ENCODE results near the gene ANKRD33B. TPM values are rescaled to one million over a fixed set of nuclear protein-coding genes. Genes with fewer than 3 reads are reported as not detected.

The ANKRD33B gene
- total and polyA plus RNA-seq, 2 of the 8 experiments (the other 6 are each of a cell fraction or from before 2014, with no cell fraction given): 6.9 to 20.6 TPM

DNA sequence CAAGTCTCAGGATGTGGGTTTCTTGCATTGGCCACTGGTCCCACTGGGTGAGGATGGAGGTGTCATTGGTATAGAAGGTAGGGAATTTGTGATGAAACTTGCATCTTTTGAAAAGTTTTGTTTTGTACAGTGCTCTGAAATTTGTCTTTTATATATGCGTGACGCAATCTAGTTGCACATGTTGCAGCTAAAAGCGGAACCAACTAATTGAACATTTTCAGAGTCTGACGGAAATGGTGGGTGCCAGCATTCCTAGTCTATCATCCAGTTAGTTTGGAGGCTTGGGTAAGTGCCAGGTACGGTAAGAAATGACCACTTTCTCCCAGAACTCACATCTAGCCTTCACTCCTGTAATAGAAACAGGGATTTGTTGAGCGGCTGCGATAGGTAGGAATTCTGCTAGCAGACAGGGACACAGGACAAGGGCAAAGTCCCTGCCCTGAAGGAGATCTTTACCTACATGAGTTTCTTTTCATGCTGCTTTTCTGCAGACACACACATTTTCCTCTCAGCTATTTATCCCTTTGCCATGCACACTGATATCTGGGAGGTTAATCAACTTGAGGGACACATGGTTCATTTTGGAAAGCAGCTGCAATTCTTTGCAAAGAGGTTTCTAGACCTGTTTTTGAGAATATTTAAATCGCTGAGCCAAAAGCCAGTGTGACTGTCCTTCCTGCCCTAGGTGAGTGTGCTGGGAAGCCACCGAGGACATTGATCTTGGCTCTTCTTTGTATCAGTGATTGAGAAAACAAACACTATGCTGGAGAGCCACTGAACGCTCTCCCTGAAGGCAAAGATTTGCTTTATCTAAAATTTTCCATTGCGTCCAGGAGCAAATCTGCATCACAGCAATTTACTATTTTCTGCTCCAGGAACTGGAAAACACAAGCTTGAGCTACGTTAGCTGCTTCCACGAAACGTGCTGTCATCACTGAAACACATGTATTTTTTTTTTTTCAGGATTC lies 107.5 kb downstream of the ANKRD33B start:
- H3K18ac ChIP-seq (ENCODE audit: extremely low read depth, low read length): no peak overlapping the region
- H2BK12ac ChIP-seq (ENCODE audit: low read depth, low read length): no peak overlapping the region
- CTCF ChIA-PET (ENCODE audit: partially characterized antibody): interaction anchor here (0.6 to 3.6 kb wide), 7 partner anchors 9 to 176 kb away, joined by 3 to 22 read pairs (median 4); no protein-coding TSS in a partner anchor
- H3K4me1 ChIP-seq (replicated peaks in 1 of 4; ENCODE audit: control insufficient read depth in 3 of 4, insufficient read depth in 4 of 4, low read length in 3 of 4): no peaks in the 10 kb centered on the region
- no peak overlapping the region for H3K23ac ChIP-seq (ENCODE audit: insufficient read length)
- 90% methylated on average over 14 of the region's 14 CpGs; no CpG with 5 or more reads in 1 of the 2 experiments for WGBS, 2 experiments (ENCODE audit: extremely low coverage in 1 of 2, insufficient coverage in 1 of 2, insufficient read length in 1 of 2, insufficient replicate concordance in 2 of 2, low coverage in 1 of 2, low lambda C conversion rate in 2 of 2, missing lambda C conversion rate in 1 of 2)
- no peaks in the 10 kb centered on the region for H3K27me3 ChIP-seq (replicated peaks in 1 of 4; ENCODE audit: control insufficient read depth in 3 of 4, extremely low read depth in 1 of 4, insufficient read depth in 3 of 4, low read length in 3 of 4)
- no peak overlapping the region for H4K91ac ChIP-seq (replicated peaks; ENCODE audit: insufficient read length, low read length)
- no peak overlapping the region for H2BK20ac ChIP-seq (ENCODE audit: low read length)
- H3K4me2 ChIP-seq (ENCODE audit: insufficient read depth in 1 of 2, low read depth in 2 of 2, low read length in 2 of 2): no peak overlapping the region
- H3K9me3 ChIP-seq (ENCODE audit: insufficient read depth in 2 of 2, low read depth in 1 of 2, low read length in 1 of 2): no peaks in the 10 kb centered on the region
- H2AK5ac ChIP-seq (ENCODE audit: low read depth, low read length): no peak overlapping the region
- peaks cover 6% of the 10 kb centered on the region; the same call in 1 of the 2 replicates for H3K23me2 ChIP-seq (ENCODE audit: low read depth, low read length)
- H3K56ac ChIP-seq (replicated peaks; ENCODE audit: insufficient read length, low read depth, low read length): no peak overlapping the region
- H3K36me3 ChIP-seq (ENCODE audit: control insufficient read depth in 2 of 4, insufficient read depth in 4 of 4, low read length in 3 of 4): no peaks in the 10 kb centered on the region
- H3K27ac ChIP-seq (ENCODE audit: low read depth, low read length): no peak overlapping the region
- H4K20me1 ChIP-seq (replicated peaks in 1 of 2; ENCODE audit: control insufficient read depth in 1 of 2, insufficient read depth in 2 of 2, low read length in 2 of 2): peaks cover 0 to 5% of the 10 kb centered on the region in 2 experiments
- FAIRE-seq (no peak), DNase-seq (ENCODE audit: low read depth in 1 of 2, low spot score in 2 of 2) (no peak)
- no peak overlapping the region for H2BK5ac ChIP-seq (ENCODE audit: low read depth, low read length)
- H2BK120ac ChIP-seq (replicated peaks; ENCODE audit: low read depth, low read length): no peak overlapping the region
- H3K14ac ChIP-seq (ENCODE audit: insufficient read length): no peak overlapping the region
- no peak overlapping the region for H3K4ac ChIP-seq (replicated peaks; ENCODE audit: insufficient read length, low read depth, low read length)
- POLR2A ChIA-PET (ENCODE audit: partially characterized antibody): no interaction called here
- H2BK15ac ChIP-seq (ENCODE audit: low read length): peak overlapping the region; percentile 16; the same call in 1 of the 2 replicates
- no peak overlapping the region for H3K9ac ChIP-seq (replicated peaks in 1 of 4; ENCODE audit: extremely low read depth in 1 of 4, low read depth in 3 of 4, low read length in 3 of 4)
- H4K8ac ChIP-seq (ENCODE audit: extremely low read depth, insufficient read depth, low read length): no peak overlapping the region
- H3K4me3 ChIP-seq (ENCODE audit: extremely low read depth in 1 of 4, insufficient read depth in 2 of 4, low read depth in 3 of 4, low read length in 4 of 4): no peak overlapping the region
- H3K79me1 ChIP-seq (ENCODE audit: low read depth, low read length): no peaks in the 10 kb centered on the region; the same call in 1 of the 2 replicates
- H4K5ac ChIP-seq (ENCODE audit: insufficient read length, low read depth, low read length): no peak overlapping the region
- no peak overlapping the region for H2AFZ ChIP-seq (ENCODE audit: low read length)
- no peaks in the 10 kb centered on the region for H3K79me2 ChIP-seq (ENCODE audit: control insufficient read depth in 1 of 2, insufficient read depth in 2 of 2, low read length in 2 of 2)
- no peak for TF ChIP-seq E2F6 (IDR thresholded peaks at IDR 0.05)
- no peak for TF ChIP-seq RAD21 (IDR thresholded peaks at IDR 0.05 in 1 of 2, conservative IDR thresholded peaks at IDR 0.05 in 1 of 2; ENCODE audit: low read depth in 2 of 2, low read length in 2 of 2)
- no peak for TF ChIP-seq GTF2F1 (IDR thresholded peaks at IDR 0.05; ENCODE audit: borderline replicate concordance, low read depth, low read length)
- TF ChIP-seq SAP30 (IDR thresholded peaks at IDR 0.05; ENCODE audit: insufficient read depth, insufficient replicate concordance, low read length): no peak
- TF ChIP-seq CHD2 (IDR thresholded peaks at IDR 0.05; ENCODE audit: low read length): no peak
- no peak for TF ChIP-seq ASH2L (IDR thresholded peaks at IDR 0.05; ENCODE audit: low read length)
- TF ChIP-seq TCF12 (IDR thresholded peaks at IDR 0.05; ENCODE audit: low read depth, low read length): no peak
- TF ChIP-seq POLR2A (IDR thresholded peaks at IDR 0.05; ENCODE audit: control extremely low read depth in 1 of 2, low read depth in 2 of 2, low read length in 2 of 2): no peak
- no peak for TF ChIP-seq SIX5 (IDR thresholded peaks at IDR 0.05; ENCODE audit: low read depth, low read length)
- TF ChIP-seq, protein P1, sequence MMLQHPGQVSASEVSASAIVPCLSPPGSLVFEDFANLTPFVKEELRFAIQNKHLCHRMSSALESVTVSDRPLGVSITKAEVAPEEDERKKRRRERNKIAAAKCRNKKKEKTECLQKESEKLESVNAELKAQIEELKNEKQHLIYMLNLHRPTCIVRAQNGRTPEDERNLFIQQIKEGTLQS (IDR thresholded peaks at IDR 0.05; ENCODE audit: insufficient read depth, low read depth, low read length): no peak
